Measurements from ENCODE around the gene MRPL49.

MRPL49 gene

DNA sequence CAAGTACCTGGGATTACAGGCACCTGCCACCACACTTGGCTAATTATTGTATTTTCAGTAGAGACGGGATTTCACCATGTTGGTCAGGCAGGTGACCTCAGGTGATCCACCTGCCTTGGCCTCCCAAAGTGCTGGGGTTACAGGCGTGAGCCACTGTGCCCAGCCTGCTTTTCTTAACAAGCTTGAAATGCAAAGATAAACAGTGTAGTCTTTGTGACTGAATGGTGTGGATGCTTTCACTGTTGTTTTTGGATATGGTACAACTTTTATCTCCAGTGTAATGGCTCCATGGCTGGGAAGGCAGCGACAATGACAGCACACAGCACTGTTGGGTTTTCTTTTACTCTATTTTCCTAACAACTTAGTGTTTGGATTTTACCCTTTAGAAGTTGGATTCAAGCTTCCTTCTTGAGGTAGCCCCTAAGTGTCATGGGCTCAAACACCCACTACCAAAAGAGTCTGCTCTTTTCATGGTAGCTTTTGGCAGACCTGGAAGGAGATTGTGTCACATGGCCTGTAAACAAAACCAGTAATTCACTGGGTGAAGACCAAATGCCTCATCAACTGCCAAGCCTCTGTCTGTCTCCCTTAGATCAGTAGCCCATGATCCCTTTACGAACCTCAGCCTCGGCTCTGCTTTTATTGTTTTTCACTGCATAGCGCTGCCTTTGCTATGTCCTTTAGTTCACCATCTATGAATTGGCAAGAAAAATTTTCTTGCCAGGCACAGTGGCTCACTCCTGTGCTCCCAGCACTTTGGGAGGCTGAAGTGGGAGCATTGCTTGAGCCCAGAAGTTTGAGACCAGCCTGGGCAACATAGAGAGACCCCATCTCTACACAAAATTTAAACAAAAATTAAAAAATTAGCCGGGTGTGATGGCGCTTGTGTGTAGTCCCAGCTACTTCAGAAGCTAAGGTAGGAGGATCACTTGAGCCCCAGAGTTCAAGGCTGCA is 19.7 kb upstream of the MRPL49 start:
- no peak for DNase-seq (ENCODE audit: low read depth in 2 of 2)

DNA sequence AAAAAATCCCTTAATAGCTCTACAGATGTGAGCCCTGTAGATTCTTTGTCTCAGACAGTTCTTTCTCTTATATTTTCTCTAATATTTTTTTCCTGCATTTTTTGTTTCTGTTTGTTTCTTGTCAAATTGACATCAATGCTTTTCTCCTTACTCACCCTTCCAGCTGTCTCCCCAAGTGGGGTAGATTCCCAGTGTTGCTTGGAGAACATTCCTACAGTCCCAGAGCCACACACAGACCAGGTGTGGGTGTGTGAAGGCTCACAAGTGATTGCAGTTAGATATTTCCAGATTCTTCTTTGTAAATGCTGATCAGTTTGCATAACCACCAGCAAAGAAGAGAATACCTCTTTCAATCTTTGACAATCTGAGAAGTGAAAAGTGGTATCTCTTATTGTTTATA is 18.6 kb upstream of the MRPL49 start:
- DNase-seq (ENCODE audit: low read depth in 2 of 2) = no peak

DNA sequence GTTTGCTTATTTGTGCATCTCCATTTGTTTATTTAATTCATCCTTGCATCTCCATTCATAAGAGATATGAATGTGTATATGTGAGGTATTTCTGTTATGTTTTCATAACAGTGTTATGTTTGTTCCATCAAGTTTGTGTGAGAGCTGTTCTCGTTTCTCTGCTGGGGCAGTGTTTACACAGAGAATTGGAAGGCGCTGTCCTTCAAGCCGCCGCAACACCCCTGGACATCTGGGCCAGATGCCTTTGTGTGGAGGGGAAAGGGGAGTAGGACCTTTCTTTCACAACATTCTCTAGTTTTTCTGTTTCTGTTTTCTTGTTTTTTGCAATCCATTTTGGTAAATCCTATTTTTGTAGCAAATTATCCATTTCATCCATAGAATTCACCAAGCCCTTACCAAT is 17.5 kb upstream of the MRPL49 start:
- no peak for DNase-seq (ENCODE audit: low read depth in 2 of 2)

DNA sequence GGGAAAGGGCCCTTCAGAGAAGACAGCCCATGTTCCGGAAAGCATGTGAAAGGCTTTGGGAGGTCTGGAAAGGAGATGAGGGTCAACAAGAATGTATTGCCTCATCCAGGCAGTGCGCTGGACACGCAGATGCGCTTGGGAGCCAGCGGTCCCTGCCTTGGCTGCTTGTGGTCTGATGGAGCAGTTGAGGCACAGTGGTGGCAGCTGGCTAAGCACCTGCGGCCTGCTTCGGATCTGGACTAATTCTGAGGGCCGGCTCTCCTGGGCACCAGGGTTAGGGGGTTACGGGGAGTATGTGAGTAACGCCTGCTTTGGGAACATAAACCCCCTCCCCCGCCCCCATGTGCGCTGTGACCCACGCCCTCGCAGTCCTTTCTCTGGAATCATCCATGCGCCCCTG is 15.0 kb upstream of the MRPL49 start:
- DNase-seq (ENCODE audit: low read depth in 2 of 2) = no peak

DNA sequence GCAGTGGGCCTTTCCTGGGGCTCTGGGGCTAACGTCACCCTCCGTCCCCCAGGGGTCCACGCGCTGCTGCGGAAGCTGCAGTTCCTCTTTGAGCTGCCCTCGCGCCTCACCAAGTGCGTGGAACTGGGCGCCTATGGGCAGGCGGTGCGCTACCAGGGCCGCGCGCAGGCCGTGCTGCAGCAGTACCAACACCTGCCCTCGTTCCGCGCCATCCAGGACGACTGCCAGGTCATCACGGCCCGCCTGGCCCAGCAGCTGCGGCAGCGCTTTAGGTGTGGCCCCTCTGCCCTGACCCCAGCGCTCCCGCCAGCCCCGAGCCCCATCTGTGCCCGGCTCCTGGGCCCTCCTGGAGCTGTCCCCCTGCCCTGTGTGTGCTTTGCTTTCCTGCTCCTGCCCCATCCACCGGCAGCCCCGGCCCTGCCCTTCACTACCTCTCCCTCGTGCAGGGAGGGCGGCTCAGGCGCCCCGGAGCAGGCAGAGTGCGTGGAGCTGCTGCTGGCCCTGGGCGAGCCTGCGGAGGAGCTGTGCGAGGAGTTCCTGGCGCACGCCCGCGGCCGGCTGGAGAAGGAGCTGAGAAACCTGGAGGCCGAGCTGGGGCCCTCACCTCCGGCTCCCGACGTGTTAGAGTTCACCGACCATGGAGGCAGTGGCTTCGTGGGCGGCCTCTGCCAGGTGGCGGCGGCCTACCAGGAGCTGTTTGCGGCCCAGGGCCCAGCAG is 14.2 kb upstream of the MRPL49 start:
- no peak for DNase-seq (ENCODE audit: low read depth in 2 of 2)

DNA sequence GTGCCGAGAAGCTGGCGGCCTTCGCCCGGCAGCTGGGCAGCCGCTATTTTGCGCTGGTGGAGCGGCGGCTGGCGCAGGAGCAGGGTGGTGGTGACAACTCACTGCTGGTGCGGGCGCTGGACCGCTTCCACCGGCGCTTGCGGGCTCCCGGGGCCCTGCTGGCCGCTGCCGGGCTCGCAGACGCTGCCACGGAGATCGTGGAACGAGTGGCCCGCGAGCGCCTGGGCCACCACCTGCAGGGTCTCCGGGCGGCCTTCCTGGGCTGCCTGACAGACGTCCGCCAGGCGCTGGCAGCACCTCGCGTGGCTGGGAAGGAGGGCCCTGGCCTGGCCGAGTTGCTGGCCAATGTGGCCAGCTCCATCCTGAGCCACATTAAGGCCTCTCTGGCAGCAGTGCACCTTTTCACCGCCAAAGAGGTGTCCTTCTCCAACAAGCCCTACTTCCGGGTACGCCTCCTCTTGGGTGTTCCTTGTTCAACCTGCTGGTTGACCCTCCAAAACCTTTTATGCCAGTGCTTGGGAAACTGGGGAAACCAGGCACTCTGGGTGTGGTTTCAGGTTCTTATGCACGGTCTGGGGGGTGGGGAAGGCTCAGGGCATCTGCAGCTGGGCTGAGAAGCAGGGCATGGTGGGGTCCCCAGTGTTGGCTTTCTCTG is 13.5 kb upstream of the MRPL49 start:
- no peak for DNase-seq (ENCODE audit: low read depth in 2 of 2)

DNA sequence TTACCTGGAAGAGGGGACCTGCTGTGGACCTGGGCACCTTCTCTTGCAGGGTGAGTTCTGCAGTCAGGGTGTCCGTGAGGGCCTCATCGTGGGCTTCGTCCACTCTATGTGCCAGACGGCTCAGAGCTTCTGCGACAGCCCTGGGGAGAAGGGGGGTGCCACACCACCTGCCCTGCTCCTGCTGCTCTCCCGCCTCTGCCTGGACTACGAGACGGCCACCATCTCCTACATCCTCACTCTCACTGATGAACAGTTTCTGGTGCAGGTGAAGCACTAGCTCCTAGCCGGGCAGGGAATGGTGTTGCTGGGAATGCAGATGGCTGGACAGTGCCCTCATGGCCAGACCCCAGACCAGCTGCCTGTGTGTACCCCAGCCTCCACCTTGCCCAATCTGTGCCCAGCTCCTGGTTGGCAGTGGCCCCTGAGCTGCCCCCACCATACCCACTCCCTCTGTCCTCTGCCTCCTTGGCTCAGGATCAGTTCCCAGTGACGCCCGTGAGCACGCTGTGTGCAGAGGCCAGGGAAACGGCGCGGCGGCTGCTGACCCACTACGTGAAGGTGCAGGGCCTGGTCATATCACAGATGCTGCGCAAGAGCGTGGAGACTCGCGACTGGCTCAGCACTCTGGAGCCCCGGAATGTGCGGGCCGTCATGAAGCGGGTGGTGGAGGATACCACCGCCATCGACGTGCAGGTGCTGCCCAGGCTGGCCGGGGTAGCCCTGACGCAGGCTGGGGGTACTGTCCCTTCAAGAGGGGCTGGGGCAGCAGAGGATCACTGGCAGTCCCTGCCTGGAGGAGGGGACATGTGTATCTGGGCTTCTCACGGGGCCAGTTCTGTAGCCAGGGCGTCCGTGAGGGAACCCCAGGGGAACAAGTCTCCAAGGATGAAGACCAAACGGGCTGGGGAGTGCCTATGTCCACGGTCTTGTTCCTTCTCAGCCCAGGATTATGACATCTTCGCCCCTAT is 12.6 kb upstream of the MRPL49 start:
- no peak for DNase-seq (ENCODE audit: low read depth in 2 of 2)

DNA sequence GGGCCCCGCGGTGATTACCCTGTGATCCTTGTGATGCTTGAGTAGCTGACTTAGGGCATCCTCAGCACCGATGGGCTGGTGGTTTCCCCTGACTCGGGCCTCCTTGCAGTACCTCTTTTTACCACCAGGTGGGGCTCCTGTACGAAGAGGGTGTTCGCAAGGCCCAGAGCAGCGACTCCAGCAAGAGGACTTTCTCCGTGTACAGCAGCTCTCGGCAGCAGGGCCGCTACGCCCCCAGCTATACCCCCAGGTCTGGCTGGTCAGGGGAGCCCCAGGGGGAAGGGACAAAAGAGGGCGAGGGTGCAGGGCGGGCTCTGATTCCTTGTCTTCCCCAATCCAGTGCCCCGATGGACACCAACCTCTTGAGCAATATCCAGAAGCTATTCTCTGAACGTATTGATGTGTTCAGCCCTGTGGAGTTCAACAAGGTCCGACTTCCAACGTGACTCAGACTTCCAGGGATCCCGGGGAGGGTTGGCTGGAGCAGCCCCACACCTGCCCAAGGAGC is 11.7 kb upstream of the MRPL49 start:
- DNase-seq (ENCODE audit: low read depth in 2 of 2) = peak; percentile 80 to 91

DNA sequence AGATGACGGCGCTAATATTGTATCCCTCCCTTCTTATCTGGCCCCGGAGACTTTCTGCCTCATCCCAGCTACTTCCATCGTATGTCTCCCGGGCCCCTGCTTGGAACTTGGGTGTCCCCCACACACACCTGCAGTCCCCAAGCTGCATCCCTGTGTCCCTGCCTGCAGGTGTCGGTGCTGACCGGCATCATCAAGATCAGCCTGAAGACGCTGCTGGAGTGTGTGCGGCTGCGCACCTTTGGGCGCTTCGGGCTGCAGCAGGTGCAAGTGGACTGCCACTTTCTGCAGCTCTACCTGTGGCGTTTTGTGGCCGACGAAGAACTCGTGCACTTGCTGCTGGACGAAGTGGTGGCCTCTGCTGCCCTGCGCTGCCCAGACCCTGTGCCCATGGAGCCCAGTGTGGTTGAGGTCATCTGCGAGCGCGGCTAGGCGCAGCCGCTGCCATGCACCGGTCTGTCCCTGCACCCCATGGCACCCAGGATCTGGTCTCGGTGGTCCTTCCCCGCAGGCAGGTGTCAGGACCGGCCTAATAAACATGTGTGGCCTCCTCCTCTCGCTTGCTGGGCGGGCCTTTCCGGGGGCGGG is 10.9 kb upstream of the MRPL49 start:
- DNase-seq (ENCODE audit: low read depth in 2 of 2) = no peak

DNA sequence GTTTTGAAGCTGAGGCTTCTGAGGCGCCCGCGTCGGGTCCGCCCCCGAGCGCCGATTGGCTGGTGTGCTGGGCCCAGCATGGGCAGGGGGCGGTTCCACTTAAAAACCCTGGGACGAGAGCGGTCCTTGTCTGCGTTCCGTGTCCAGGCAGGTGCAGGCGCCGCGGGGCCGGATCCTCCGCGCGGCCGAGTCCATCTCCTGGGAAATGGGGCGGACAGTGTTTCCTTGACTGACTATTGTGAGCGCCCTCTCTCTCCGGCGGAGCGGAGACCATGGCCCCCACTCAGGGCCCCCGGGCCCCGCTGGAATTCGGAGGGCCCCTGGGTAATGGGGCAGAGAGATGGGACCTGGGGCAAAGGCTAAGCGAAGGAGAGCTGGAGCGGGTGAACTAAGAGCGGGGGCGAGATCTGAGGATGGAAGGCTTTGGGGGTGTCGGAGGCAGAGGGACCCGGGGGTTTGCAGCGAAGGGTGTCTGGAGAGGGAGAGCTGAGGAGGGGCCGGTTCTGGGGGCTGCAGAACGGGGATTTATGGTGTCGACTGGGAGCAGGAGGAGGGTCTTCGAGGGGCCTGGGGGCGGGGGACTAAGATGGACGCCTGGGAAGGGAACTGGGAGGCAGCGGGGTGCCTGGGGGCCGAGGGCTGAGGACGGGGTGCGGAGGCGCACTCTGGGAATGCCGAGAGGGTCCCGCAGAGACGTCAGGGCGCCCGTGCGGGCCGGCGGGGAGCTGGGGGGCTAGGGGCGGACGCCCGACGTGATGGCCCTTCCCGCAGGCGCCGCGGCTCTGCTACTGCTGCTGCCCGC is 10.2 kb upstream of the MRPL49 start, which contains the start of gene TM7SF2:
TSS of gene TM7SF2 (plus strand) at position 129 of the 802 bp plus-strand sequence. CDS start at position 273, 144 bp downstream.
- peak; percentile 86 to 92 for DNase-seq (ENCODE audit: low read depth in 2 of 2)

DNA sequence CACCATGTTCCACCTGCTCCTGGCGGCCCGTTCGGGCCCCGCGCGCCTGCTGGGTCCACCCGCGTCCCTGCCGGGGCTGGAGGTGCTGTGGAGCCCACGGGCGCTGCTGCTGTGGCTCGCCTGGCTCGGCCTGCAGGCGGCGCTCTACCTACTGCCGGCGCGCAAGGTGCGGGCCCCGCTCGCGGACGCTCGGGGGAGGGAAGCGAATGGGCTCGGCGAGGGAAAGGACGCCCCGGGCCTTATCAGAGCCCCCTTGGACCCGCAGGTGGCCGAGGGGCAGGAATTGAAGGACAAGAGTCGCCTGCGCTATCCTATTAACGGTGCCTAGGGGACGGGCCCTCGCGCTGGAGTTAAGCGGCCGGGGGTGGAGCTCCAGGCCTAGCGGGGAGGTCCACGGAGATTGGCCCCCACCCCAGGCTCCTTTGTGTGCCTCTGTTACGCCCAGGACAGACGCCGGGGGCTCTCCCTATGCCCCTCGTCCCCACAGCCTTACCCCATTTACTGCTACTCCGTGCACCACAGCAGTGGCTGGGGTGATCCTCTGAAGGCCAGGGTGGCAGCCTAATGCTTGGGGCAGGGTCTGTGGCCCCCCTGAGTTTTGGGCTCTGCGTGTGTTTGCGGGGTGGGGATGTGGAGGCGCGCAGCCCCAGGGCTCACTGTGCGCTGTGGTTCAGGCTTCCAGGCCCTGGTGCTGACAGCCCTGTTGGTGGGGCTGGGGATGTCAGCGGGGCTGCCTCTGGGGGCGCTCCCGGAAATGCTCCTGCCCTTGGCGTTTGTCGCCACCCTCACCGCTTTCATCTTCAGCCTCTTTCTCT is 9.4 kb upstream of the MRPL49 start:
- peak; percentile 27 to 60 for DNase-seq (ENCODE audit: low read depth in 2 of 2)

DNA sequence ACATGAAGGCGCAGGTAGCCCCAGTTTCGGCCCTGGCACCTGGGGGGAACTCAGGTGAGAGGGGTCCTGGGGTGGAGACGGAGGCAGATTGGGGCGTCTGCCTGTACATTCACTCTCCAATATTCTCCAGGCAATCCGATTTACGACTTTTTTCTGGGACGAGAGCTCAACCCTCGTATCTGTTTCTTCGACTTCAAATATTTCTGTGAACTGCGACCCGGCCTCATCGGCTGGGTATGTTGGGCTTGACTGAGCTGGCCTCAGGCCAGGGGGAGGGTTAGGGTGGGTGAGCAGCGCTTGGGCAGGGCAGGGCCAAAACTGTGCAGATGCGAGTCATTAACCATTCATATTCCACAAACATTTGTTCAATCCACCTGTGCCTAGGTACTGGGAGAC is 8.8 kb upstream of the MRPL49 start:
- no peak for DNase-seq (ENCODE audit: low read depth in 2 of 2)

DNA sequence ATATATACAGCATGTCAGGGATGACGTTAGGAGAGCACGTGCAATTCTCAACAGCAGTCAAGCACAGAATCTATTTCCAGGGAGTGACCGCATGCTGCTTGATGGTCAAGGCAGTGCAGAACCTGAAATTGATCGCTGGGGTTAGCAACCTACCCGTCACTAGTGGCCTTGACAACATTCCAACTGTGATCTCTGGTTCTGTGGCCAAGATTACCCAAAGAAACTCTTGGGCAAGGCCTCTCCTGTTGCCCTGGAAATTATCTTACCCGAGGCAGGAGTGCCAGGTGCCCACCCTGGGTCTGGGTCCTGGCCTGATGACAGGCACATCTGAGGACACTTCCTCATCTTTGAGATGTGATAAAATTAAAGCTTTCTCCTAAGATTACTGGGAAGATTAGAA is 8.3 kb upstream of the MRPL49 start:
- DNase-seq (ENCODE audit: low read depth in 2 of 2) = no peak

DNA sequence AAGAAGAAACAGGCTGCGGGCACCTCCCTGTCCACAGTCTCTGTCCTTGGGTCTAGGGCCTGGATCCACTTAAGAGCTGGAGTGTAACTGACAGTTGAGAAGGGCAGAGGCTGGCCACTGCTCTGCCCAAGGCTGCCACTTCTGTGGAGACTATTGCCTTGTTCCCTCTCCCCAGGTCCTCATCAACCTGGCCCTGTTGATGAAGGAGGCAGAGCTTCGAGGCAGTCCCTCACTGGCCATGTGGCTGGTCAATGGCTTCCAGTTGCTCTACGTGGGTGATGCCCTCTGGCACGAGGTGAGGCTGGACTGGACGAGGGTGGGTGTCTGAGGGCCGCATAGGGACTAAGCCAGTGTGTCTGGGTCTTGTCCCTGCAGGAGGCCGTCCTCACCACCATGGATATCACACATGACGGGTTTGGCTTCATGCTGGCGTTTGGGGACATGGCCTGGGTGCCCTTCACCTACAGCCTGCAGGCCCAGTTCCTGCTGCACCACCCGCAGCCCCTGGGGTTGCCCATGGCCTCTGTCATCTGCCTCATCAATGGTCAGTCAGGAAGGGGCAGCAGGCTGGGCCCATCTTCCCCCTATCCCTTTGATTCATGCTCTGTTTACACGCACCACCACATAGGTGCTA is 7.5 kb upstream of the MRPL49 start:
- no peak for DNase-seq (ENCODE audit: low read depth in 2 of 2)

DNA sequence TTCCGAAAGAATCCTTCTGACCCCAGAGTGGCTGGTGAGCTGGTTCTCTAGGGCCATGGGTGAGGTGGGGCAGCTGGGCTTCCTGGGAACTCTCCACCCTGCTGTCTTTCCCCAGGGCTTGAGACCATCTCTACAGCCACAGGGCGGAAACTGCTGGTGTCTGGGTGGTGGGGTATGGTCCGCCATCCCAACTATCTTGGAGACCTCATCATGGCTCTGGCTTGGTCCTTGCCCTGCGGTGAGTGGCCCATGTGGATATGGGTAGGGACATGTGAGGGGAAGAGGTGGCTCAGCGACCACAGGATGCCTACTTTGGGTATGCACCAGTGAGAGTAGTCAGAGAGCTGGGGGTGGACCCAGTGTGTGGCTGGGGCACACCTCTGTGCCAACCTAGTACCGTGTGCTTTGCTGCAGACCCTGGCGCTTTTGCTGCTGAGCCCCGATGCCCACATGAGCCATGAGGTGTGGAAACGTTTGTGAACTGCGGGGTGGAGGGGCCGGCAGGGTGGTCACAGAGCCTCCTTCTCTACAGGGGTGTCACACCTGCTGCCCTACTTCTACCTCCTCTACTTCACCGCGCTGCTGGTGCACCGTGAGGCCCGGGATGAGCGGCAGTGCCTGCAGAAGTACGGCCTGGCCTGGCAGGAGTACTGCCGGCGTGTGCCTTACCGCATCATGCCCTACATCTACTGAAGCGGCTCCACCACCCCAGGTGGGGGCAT is 6.6 kb upstream of the MRPL49 start:
- no peak for DNase-seq (ENCODE audit: low read depth in 2 of 2)

DNA sequence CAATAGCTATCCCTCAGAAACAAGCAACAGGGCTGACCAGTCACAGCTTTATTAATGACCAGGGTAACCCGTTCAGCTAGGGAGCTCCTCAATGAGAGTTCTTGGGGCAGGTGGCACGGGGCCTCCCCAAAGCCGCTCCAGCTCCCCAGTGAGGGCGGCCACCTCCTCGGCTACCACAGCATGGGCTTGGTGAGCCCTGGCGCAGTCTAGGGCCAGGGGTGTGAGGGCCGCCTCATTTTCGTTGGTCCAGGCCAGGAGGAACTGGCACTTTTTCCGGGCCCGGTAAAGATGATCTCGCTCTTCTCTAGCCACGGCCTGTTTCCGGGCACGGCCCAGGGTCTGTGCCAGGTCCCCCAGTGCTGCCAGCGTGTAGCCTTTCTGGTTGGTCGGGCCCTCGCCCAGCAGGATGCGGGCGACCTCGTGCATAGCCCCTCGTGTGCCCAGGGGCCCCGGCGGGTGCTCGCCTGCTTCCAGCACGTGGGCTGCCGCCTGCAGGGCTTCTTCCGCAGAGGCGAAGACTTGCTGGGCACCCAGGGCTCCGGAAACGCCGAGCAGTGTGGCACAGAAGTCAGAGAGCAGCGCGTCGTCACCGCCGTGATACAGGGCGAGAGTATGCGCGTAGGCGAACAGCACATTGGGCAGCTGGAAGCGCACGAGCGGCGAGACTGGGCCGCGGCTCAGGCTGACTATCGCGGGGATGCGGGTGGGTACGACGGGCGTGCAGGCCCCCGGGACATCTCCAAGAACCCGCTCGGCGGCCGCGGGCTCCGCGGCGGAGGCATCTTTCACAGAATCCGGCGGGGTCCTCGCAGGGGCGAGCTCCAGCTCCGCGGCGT is 5.5 kb upstream of the MRPL49 start:
- DNase-seq (ENCODE audit: low read depth in 2 of 2) = peak; percentile 53 to 64
